HG02610 (cell line): ENCODE data around the gene KCNA10.

ENCODE experiments used
- ATAC-seq: cut with Tn5 transposase; IDR thresholded peaks from one replicate; pipeline ENCODE4 v1.9.1; 2021; ENCODE audit warnings: mild to moderate bottlenecking, moderate library complexity; ENCODE audit not compliant: unreplicated experiment

The KCNA10 gene

DNA sequence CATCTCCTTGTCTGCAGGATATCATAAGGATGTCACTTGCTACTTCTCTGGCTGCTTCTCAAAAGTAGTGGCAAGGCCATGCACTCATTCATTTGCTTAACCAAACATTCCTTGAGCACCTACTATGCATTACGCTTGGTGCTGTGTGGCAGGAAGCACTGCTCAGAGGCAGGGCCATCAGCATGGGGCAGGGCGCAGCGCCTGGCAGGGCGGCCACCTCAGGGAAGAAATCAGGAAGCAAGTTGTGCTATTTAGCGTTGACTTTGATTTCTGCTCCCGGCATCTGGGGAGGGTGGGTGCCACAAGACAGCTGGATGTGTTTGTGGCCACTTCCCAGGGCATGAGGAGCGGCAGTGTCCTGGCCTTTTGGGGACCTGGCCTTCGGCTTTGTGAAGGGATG, 40.1 kb downstream of the KCNA10 start:
- no peak for ATAC-seq

DNA sequence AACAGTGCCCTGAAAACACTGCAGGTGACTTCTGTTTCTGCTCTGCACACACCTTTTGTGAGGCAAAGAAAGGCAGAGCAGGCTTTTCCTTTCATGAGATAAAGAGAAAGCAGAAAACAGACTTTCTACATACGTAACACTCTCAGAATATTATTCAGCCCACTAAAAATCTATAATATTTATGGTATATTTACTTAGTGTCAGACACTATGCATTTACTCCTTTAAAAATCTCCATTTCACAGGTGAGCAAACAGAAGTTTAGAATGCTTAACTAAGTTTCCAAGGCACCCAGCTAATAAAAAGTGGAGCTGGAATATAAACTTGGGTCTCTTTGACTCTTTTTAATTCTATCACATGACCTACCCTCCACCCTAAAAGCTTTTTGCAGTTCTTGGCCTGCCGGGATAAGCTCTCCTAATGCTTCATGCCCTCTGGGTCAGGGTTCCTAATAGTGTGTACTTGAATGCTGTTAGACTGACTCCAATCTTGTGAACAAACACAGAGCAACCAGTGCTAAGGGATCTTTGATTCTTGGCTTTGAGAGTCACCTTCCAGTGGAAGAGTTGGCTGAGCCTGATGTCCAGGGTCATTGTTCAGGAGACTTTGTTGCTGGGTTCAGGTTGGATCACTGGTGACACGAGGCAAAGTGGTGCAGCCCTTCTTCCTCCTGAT, 40.9 kb downstream of the KCNA10 start:
- no peak for ATAC-seq

- no peak for ATAC-seq
Measured at GRCh38 chr1:110477445-110477957, 41.5 kb downstream of the KCNA10 start.

DNA sequence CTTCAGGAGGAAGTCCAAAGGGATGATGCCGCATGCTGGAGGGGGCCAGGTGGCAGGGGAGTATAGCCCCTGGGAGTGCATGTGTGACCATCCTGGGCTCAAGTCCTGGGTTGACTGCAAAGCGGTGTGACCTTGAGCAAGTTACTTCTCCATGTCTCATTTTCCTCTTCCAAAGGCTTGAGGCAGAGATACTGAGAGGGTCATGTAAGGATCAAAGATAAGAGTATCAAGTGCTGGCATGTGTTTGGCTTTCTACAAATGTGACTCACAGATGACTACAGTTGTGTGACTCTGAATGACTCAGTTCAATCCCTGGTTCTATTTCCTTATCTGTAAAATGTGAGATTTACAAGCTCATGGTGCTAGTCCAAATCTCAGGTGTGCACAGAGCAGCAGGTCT, 41.9 kb downstream of the KCNA10 start:
- ATAC-seq = no peak

- no peak for ATAC-seq
Measured at GRCh38 chr1:110476028-110476765, 42.8 kb downstream of the KCNA10 start.

- ATAC-seq = no peak
Measured at GRCh38 chr1:110475362-110476027, 43.5 kb downstream of the KCNA10 start.

DNA sequence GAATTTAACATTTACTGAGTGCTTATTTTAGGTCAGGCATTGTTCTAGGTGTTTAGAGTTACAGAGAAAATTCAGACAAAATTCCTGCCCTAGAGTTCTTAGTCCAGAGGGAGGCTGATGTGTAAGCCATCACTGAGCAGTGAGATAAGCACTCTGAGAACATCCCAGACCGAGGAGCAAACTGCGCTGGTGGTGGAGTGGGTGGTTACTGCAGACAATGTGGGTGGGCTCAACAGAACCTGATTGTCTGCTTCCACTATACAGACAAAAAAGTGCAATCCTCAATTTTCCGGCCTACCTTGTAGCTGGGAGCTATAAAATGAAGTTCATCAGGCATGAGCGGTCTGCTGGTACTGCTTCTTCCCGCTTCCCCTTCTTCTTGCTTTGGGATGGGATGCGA, 44.5 kb downstream of the KCNA10 start:
- ATAC-seq = no peak

DNA sequence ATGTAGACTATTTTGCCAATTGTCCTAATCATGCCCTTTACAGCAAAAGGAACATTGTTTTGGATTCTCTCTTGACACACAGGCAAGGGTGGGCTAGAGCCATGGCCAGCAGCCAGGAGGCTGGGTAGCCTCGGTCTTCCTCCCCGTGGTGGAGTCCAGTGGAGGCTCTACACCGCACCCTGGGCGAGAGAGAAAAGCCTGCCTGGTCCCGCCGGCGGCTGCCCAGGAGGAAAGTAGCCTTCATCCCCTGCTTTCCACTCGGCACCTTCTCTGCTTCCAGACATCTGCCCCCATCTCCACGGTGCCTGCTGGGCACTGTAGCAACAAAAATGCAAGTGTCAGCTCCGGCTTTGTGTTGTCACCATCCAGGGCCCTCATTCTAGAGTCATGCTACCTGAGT, 46.4 kb downstream of the KCNA10 start:
- no peak for ATAC-seq

GRCh38 chr1:110471131-110471530, 47.8 kb downstream of the KCNA10 start:
- ATAC-seq = no peak
